ENCODE measurements around the gene GABRB1.

GABRB1 gene

DNA sequence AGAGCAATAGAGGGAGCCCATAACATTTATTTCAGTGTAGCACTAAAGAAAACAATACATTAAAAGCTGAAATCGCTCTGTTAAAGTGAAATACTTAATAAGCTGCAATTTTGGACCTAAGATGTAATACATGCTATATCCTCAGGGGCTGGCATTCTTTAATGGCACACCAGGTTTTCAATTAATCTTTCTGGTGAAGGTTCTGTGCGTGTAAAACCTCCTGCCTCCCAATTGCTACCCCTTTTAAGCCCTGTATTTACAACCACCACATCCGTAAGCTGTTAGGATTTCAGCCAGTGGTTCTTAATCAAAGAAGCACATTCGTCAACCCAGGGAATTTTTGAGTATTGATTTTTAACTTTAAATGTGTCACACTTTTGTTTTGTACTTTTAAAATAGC lies 439.7 kb downstream of the GABRB1 start:
- ATAC-seq (no peak), DNase-seq (no peak)

DNA sequence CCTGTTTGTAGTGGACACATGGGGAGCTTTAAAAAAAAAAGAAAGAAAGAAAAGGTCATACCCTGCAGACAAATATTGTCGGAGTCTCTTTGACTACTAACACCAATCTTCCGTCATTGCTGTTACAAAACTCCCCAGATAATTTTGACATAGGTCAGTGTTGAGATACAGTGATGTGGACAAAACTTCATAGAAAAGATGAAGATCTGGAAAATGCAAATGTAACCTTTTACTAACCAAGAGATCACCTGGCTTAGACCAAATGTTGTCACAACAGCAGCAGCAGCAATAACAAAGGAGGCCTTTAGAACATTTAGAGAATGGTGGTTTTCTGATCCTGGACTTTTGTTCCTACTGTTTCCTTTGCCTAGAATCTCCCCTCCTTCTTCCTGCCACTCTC lies 440.2 kb downstream of the GABRB1 start:
- ATAC-seq (no peak), DNase-seq (no peak)

DNA sequence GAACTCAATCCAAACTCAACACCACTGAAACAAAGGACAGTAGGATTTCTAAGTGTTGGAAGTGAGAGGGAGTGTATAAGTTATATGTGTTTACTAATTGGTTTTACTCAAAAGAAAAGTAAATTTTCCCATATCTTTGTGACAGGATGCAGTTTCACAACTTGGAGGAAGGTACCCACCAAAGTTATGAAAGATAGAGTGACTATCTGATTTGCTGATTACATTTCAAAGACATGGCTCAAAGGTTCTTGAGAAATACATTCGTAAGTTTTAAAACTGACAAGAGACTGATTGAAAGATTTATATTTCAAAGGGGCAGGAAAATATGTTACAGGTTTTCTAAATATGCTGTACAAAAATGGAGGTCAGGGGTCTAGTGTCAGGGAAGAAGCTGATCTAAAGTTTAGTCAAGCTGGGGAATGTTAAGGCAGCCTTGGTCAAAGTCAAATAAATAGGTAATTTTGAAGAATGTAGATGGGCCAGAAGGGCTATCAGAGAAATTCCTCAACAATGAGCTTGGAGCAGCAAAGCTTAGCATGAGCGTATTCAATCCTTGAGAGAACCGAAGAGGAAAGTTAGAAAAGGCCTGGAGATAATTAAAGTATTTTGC lies 441.9 kb downstream of the GABRB1 start:
- DNase-seq: no peak

DNA sequence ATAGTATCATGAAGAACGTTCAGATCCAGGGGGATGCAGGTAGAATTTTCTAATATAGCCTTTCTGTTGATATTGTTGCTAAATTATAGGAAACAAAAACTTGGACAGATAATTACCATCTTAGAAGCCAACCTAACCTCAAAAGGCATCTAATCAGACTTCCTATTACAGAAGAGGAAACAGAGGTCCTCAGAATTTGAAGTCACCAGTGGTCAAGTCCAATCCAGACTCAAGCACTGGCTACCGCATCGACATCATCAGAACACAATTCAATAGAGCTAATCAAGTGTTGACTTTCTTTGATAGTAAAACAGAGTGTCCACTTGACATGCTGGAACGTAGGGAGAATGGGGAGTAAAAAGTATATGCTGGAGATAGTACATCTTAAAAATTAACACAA lies 443.4 kb downstream of the GABRB1 start:
- ATAC-seq: no peak
- no peak for DNase-seq

More for the DNA sequence above, 441.9 kb downstream of the GABRB1 start:
- no peak for ATAC-seq

DNA sequence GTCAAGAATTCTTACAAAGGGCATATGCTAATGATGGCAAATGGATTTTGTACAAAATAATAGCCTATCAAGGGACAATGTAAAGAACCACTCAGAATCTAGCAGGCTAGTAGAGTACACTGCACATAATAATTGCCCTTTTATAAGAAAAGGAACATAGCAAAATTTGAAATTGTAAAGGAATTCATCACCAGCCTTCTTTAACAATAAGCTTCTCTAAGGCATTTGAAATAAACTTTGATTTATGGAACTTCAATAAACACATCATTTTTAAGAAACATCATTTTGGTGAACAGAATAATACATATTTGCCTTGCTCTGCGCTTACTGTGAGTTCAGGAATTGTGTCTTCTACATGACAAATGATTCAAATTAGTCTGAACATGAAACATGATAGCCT lies 444.0 kb downstream of the GABRB1 start:
- ATAC-seq (no peak), DNase-seq (no peak)
